Skin epidermis (tissue), 12 donors: ENCODE results near the gene FNDC3B.
A peak's percentile ranks its signal among the peaks of the same experiment; 100 is the strongest.

ENCODE experiments used
- H3K27ac ChIP-seq, 21 experiments: fragments of 200-600 bp; sonication (generic) in 11 of 21; one replicate each; pipeline ENCODE4 v1.5.0; 2020; ENCODE audit warnings: mild to moderate bottlenecking in 3 of 21, inconsistent platforms in 2 of 21, moderate library complexity in 2 of 21
- H3K4me3 ChIP-seq, 7 experiments: fragments of 200-600 bp; sonication (generic) in 2 of 7; one replicate each; pipeline ENCODE4 v1.5.0; 2020; ENCODE audit warnings: inconsistent platforms in 2 of 7, mild to moderate bottlenecking in 2 of 7, moderate library complexity in 1 of 7

The FNDC3B gene

DNA sequence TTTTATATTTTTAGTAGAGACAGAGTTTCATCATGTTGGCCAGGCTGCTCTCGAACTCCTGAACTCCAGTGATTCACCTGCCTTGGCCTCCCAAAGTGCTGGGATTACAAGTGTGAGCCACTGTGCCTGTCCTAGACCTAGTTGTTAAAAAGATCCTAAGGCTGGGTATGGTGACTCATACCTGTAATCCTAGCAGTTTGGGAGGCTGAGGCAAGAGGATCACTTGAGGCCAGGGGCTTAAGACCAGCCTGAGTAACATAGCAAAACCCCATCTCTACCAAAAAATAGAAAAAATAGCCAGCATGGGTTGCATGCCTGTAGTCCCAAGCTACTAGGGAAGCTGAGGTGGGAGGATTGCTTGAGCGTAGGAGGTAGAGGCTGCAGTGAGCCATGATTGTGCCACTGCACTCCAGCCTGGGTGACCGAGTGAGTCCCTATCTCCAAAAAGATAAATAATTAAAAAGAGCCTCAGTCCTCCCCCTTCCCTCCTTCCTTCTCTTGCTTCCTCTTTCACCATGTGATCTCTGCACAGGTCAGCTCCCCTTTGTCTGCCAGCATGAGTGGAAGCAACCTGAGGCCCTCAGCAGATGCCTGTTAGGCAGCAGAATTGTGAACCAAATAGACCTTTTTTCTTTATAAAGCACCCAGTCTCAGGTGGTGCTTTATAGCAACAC is 9.8 kb upstream of the FNDC3B start:
- no peak overlapping the region for H3K27ac ChIP-seq

DNA sequence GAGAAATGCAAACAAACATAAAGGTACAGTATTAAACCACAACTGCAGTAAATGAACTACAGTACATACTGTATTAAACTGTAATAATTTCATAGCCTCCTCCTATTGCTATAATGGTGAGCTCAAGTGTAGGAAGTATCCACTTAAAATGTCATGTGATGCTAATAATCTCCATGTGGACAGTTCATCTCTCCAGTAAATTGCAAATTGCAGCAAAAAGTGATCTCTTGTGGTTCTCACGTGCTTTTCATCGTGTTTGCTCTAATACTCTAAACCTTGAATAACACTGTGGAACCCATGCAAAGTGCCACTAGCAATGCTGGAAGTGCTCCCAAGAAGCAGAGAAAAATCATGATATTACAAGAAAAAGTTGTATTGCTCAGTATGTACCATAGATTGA is 9.2 kb upstream of the FNDC3B start:
- Histone ChIP-seq H3K27ac (no peak overlapping the region), H3K4me3 (no peak overlapping the region)

More for the DNA sequence above, 9.8 kb upstream of the FNDC3B start:
- H3K4me3 ChIP-seq: no peak overlapping the region

DNA sequence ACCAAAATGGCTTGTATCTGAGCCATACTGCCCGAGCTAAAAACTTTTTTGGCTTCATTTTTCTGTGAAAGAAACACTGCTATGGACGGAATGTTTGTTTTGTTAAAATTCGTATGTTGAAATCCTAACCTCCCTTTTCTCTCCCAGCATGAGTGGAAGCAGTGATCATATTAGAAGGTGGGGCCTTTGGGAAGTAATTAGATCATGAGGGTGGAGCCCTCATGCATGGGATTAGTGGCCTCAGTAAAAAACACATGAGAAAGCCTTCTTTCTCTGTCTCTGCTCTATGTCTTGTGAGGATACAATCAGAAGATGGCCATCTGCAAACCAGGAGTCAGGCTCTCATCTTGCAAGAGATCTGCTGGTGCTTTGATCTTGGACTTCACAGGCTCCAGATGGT is 7.4 kb upstream of the FNDC3B start:
- Histone ChIP-seq H3K4me3 (no peak overlapping the region), H3K27ac (no peak overlapping the region)

DNA sequence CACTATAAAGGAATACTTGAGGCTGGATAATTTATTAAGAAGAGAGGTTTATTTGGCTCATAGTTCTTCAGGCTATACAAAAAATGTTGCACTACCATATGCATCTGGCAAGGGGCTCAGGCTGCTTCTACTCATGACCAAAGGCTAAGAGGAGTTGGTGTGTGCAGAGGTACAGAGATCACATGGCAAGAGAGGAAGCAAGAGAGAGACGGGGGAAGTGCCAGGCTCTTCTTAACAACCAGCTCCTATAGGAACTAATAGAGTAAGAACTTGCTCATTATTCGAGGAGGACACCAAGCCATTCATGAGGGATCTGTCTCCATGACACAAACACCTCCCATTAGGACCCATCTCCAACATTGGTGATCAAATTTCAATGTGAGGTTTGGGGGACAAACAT is 6.0 kb upstream of the FNDC3B start:
- Histone ChIP-seq H3K27ac (no peak overlapping the region), H3K4me3 (no peak overlapping the region)

DNA sequence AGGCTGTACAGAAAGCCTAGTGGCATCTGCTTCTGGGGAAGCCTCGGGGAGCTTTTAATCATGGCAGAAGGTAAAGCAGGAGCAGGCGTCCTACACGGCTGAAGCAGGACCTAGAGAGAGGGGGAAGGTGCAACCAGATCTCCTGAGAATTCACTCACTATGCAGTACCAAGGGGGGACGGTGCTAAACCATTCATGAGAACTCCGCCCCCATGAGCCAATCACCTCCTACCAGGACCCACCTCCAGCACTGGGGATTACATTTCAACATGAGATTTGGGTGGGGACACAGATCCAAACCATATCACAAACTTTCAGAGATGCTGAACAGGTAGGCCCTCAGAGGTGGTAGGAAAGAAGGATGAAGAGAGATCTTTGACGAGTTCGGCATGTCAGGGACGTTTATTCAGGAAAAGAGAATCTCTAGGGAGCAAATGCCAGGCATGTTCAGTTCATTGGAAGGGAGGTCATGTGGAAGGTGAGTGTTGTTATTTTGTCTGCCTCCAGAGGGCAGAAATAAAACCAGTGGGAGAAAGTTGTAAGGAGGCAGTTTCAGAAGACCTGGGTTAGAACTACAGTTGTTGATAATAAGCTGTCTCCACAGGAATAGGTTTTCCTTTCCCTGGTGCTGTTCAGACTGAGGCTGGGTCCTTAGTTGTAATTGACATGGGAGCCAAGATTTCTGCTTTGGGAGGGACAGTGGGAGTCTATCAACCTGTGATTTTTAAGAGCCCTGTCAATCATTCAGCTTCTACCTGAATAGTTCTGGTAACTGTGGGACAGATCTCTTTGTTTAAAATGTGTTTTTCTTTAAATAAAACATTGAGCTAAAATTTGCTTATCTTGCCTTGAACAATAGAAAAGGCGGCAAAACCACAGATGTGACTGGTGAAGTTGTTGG is 4.3 kb upstream of the FNDC3B start:
- Histone ChIP-seq H3K4me3 (no peak overlapping the region), H3K27ac (no peak overlapping the region)

DNA sequence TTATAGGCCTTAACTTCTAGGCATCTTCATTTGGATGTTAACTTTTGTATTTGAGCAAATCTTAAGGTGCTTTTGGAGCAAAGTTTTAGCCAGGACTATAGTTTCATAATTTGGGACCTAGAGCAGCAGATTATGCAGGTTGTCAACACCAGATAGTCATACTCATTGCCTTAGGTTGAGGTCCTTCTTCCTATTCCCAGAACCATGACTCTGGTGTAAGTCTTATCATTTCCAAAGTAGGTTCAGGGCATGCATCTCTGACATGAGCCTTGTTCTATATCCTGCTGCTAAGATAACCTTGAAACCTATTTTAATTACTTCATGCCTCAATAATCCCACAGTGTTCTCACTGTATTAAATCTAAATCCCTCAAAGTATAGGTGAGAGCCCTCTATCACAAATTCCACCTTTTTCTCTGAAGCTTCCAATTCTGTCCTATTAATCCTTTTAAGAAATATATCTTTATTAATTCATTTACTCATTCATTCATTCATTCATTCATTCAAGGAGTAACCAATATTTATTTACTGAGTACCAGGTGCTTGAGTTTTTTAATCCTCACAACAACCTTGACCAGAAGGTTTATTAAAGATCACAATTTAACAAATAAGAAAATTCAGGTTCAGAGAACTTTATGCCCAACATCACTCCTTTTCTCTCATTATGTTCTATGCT is 2.7 kb upstream of the FNDC3B start:
- H3K4me3 ChIP-seq: no peak overlapping the region
- H3K27ac ChIP-seq: no peak overlapping the region

DNA sequence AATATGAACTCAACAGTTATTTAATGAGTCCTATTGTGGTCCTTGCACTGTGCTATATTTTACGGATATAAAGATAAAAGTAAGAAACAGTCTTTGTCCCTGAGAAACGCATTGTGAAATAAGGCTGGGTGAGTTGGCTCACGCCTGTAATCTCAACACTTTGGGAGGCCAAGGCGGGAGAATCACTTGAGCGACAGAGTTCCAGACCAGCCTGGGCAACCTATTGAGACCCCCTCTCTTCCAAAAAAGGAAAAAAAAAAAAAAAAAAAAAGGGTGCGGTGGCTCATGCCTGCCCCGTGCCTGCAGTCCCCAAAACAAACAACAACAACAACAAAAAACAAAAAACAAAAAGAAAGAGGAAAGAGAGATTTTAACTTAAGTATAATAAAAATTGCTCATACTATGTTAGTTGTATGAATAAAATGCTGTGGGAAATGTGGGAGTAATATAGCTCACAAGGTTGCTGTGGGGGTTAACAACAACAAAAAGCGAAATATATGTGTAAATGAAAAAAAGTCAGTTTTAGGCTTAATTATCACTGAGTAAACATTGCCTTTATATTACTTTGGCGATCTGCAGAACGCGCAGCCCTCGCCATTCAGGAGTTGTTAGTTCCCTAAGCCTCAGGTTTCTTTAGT is 461 bp upstream of the FNDC3B start:
- peak overlapping the region; percentile 69 to 99 (median 95) for H3K4me3 ChIP-seq
- H3K27ac ChIP-seq: peak overlapping the region in 19 of 21 experiments; percentile 91 to 100 (median 98)

DNA sequence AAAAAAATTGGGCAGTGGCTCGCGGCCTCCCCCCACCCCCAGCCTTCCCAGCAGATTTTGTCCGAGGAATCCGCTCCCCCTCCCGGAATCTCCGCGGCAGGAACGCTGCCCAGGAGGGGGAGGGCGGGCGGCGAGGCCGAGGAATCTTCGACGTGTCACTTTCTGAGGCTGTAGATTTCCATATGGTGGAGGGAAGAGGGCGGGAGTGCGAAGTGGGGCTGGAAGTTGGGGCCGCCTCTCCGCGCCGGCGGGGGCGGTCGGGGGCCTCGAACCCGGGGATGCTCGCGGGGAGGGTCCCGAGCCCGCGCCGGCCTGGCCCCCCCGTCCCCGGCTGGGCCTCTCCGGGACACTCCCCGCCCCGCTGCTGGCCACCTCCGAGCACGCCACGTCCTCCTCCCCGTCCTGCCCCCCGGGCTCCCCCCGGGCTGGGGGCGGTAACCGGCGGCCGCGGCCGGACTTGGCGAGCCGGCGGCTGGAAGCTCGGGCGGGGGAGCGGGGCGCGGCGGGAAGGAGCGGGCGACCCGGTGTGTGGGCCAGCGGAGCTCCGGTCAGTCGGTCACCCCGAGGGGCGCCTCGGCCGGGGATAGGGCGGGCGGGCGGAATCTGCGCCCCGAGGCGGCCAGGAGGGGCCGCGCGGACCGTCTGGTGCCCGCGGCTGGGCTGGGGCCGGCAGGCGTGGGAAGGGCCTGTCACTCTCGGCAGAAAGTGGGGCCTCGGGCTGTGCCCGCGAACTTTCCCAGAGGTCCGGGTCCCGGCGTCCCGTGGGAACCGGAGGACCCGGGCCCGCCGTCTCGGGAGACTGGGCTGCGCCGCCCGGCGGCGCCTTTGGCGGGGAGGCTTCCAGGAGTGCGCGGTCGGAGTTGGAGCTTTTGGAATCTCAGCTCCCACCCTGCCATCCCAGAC is 951 bp downstream of the FNDC3B start:
- H3K4me3 ChIP-seq: peak overlapping the region; percentile 69 to 99 (median 95)
- H3K27ac ChIP-seq: peak overlapping the region; percentile 91 to 100 (median 98)

DNA sequence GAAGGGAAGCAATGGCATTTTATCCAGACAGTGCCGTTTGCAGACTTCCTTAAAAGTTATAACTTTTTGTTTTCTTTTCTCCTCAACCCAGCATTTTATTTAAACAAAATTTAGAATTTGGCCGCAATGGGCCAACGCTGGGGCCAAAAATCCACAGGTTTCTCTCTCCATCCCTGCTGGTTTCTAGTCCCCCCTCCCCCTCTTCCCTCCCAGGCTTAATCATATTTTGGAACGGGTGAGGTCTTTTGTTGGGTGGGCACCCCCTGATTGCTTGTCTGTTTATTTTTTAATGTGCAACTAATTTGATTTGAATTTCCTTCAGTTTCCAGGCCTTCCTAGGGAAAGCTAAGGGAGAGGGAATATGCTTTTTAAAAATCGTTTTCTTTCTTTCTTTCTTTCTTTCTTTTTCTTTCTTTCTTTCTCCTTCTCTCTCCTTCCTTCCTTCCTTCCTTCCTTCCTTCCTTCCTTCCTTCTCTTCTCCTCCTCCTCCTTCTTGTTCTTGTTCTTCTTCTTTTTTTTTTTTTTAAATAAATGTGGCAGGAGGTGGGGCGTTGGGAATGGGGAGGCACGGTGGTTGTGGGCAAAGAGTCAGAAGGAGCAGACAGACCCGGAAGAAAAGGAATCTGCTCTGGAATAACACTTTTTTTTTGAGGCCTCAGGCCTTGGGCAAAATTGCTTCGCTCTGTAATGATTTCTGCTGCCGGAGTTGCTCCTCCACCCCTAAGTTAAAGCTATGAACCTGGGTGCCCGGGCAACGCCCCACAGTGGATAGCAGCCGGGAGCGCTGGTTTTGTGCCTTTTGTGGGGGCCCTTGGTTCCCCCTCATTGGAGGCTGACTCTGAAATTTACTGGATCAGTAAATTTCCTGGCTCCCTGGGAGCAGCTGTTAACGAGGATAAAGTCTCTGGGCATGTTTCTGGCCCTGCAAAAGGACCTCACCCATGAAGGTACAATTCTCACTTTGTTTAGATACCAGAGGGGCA is 1.9 kb downstream of the FNDC3B start:
- peak overlapping the region; percentile 91 to 100 (median 98) for H3K27ac ChIP-seq
- peak overlapping the region; percentile 69 to 99 (median 95) for H3K4me3 ChIP-seq

DNA sequence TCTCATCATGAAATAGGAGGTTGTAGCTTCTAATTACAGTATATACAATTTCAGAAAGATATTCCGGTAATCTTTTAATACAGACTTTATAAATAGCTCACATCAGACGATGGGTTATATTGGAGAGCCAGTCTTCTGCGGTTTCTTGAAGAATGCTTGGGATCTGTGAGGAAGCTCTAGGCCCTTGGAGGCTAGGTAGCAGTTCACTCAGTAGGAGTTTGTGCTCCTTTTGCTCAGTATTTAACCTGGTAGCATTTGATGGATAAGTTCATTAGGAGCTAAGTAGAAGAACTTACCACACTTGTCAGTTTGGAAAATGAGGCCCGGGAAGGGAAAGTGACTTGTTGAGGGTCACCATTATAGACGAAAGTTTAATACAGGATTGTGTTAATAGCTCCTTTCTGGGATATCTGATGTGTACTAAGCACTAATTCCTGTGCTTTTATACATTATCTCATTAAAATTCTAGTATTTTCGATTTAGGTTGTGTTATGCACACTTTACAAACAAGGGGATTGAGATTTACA is 2.8 kb downstream of the FNDC3B start:
- Histone ChIP-seq H3K27ac (peak overlapping the region in 15 of 21 experiments; percentile 91 to 100 (median 98)), H3K4me3 (peak overlapping the region in 5 of 7 experiments; percentile 69 to 97 (median 95))

DNA sequence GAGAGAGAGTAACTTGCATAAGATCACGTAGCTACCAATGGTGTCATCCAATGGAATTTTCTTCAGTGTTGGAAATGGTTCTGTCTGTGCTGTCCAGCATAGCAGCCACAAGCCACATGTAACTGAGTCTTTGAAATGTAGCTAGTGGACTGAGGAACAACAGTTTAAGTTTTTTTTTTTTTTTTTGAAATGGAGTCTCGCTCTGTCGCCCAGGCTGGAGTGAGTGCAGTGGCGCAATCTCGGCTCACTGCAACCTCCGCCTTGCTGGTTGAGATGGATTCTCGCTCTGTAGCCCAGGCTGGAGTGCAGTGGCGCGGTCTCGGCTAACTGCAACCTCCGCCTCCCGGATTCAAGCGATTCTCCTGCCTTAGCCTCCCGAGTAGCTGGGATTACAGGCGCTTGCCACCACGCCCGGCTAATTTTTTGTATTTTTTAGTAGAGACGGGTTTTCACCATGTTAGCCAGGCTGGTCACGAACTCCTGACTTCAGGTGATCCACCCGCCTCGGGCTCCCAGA is 3.3 kb downstream of the FNDC3B start:
- H3K27ac ChIP-seq: peak overlapping the region in 2 of 21 experiments; percentile 97 to 98
- H3K4me3 ChIP-seq: peak overlapping the region in 2 of 7 experiments; percentile 95 to 97

DNA sequence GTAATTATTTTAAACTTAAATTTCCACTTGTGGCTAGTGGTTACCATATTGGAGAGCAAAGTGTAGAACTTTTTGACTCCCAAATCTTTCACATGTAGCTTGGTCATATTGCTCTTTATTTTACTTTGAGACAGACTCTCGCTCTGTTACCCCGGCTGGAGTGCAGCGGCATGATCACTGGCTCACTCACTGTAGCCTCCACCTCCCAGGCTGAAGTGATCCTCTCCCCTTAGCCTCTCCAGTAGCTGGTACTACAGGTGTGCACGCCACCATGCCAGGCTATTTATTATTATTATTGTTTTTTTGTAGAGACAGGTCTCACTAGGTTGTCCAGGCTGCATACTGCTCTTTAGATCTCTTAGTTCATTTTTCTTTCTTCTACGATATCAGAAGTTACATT is 3.9 kb downstream of the FNDC3B start:
- no peak overlapping the region for H3K27ac ChIP-seq
- no peak overlapping the region for H3K4me3 ChIP-seq

DNA sequence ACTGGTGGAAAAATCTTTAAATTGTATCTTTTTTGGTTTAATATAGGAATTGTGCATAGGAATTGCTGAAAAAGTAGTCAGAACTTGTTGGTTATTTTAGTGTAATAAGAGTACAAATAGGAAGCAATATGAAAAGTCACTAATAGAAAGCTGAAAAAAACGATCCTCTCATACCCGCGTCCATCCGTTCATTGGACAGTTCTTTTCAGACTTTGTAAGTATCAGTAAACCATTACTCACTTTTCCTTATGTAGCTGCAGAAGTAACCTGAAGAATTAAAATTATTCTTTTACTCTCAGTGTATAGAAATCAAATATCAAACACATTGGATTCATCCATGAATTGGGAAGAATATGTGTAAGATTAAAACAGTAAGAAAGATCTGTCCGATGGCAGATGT is 4.4 kb downstream of the FNDC3B start:
- H3K27ac ChIP-seq: no peak overlapping the region
- H3K4me3 ChIP-seq: no peak overlapping the region

DNA sequence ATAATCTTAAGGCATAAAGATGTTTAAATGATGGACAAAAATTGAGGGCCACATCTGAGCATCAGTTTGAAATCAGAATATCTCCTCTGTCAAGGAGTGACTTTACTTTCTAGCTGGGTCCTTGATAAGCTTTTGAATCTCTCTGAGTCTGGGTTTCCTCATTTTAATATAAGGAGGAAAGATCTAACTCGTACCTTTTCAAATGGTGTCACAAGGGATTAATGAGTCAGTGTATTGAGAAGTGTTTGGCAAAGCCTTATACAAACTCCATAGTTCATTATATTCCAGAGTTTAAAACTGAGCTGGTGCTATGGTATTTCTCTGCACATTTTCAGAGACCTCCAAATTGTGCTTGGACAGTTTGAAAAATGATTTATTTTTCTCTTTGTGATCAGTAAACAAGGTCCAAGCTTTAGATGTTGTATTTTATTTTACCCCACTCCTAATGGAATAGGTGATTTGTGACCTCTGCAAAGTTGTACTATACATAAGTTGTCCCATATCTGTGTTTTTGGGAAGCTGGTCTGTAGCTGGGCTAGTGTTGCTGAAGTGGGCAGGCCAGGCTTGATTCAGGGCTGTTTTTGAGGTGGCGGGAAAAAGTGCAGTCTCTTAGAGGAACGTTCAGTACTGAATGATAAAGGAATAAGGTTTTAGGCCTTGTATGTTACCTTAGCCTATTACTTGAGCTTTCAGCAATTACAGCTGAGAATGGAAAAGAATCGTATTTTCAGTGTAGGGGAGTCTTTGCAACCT is 5.6 kb downstream of the FNDC3B start:
- Histone ChIP-seq H3K27ac (peak overlapping the region in 1 of 21 experiments; percentile 11), H3K4me3 (no peak overlapping the region)

DNA sequence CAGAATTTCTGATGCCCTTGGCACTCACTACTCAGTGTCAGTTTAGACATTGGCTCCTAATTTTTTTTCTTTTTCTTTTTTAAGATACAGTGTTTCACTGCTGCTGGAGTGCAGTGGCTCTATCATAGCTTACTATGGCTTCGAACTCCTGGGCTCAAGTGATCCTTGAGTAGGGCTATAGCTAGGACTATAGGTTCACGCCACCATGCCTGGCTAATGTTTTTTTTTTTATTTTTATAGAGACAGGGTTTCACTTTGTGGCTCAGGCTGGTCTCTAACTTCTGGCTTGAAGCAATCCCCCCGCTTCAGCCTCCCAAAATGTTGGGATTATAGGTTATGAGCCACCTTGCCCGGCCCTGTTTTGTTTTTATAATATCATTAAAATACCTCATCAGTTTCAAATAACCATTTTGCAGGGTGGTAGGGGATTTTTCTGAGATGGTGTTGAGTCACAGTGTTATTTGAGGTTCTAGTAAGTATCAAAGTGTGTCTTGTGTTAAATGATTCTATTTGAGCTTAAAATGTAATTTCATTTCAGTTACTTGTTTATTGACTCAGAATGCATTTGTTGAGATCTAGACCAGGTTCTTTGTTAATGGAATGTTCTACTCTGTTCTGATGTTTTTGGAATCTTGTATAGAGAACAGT is 7.0 kb downstream of the FNDC3B start:
- no peak overlapping the region for H3K4me3 ChIP-seq
- H3K27ac ChIP-seq: peak overlapping the region in 1 of 21 experiments; percentile 35

DNA sequence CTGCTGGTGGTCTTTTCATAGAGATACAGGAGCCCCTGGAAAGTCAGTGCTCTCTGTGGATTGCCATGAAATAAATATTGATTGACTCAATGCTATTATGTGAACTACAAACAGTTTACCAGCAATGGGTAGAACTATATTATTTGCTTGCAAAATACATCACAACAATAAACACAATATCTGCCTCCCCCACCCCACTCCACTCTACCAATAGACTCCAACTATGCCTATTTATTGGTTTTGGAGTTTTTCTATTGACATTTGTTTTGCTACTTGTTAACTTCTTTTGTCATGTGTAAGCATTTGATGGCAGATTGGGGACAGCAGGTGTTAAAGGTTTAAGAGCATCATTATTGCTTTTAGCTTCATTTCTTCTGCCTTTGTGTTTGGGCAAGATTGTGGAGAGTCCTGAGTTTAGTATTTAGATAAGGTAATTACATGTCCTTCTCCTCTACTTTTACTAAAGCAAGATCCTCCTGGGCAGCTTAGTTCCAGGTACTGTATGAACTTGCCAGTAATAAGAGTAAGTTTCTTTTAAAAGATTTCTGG is 8.3 kb downstream of the FNDC3B start:
- H3K4me3 ChIP-seq: no peak overlapping the region
- no peak overlapping the region for H3K27ac ChIP-seq
